GM13977 (cell line): ENCODE results near the gene GALNT16.

Experiments used
- DNase-seq: peaks from one replicate; pipeline ENCODE4 v3.0.0; 2012; ENCODE audit warnings: low spot score
- in situ Hi-C: fragments of 300-500 bp; cut with MboI; formaldehyde crosslinking; loops from one replicate; pipeline ENCODE4 v1.12.0; 2022; ENCODE audit warnings: low sequenced_read_pairs, low pct_unique_long_range_greater_than_20kb, mixed read lengths, inconsistent platforms; ENCODE audit not compliant: unreplicated experiment
- TF ChIP-seq, protein P1 (sequence below): IDR thresholded peaks from 2 replicates; pipeline ENCODE4 v1.5.1; 2012; ENCODE audit warnings: mild to moderate bottlenecking, control low read depth; ENCODE audit not compliant: insufficient read depth; ENCODE audit errors: extremely low read depth, missing control alignments

The GALNT16 gene

DNA sequence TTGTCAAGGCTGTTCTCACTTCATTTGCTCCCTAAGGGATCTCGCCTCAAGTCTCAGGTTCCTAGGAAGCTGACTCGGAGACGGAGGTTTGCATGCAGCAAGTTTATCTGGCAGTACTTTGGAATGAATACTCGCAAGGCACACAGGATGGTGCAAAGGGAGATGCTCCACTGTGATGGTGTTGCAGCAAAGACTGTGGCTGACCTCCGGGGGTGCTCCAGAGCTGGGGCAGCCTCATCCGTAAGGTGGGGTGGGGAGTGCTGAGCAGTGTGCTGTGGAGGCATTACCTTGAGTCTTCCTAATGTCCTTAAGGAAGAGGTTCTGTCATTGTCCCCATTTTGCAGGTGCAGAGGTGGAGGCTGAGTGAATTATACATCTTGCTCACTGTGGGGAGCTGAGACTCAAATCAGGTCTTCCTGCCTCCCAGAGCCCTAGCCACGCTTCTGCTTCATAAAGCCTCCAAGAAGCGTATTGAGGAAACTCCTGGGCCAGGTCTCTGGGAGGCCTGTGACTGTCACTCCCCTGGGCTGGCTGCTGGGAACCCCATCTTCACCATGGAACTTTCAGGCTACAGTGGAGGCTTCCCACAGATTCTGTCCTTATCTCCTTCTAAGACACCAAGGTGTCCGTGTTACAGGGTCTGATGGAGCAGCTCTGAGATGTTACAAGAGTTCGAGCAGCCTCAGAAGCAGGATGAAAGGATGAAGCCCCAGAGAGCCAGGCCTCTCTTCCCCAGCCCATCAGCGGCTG, 39.5 kb downstream of the GALNT16 start:
- peak; percentile 44 for DNase-seq
- TF ChIP-seq, protein P1, sequence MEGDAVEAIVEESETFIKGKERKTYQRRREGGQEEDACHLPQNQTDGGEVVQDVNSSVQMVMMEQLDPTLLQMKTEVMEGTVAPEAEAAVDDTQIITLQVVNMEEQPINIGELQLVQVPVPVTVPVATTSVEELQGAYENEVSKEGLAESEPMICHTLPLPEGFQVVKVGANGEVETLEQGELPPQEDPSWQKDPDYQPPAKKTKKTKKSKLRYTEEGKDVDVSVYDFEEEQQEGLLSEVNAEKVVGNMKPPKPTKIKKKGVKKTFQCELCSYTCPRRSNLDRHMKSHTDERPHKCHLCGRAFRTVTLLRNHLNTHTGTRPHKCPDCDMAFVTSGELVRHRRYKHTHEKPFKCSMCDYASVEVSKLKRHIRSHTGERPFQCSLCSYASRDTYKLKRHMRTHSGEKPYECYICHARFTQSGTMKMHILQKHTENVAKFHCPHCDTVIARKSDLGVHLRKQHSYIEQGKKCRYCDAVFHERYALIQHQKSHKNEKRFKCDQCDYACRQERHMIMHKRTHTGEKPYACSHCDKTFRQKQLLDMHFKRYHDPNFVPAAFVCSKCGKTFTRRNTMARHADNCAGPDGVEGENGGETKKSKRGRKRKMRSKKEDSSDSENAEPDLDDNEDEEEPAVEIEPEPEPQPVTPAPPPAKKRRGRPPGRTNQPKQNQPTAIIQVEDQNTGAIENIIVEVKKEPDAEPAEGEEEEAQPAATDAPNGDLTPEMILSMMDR = peak; percentile 48
- in situ Hi-C loops = no loop called here

DNA sequence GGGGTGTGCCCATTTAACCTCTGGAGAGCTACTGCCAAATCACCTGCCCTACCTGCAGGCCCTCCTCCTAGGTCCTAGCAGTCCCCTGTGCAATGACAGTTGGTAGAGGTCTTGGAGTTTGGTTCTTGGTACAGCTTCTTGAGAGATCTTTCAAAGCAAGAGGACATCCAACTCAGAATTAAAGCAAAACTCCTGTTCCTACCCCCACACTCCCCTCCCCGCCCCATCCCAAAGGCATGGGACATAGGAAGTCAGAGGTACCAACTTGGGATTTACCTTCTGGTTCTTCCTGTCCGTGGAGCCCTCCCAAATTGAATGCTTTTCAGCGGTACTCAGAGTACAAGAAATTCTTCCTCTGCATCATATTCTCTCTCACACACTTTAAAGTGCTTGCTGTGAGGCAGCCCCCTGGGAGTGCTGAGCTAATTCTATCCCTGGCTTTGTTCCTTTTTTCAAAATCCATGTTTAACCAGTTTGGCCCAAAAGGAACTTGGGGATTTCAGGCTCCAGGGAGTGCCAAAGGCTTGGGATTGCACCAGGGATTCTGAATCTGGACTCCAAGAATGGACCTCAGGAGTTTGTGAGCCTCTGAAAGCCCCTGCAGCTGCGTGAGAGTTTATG, 40.8 kb downstream of the GALNT16 start:
- TF ChIP-seq, protein P1 = no peak
- DNase-seq = no peak
- in situ Hi-C loops = no loop called here

DNA sequence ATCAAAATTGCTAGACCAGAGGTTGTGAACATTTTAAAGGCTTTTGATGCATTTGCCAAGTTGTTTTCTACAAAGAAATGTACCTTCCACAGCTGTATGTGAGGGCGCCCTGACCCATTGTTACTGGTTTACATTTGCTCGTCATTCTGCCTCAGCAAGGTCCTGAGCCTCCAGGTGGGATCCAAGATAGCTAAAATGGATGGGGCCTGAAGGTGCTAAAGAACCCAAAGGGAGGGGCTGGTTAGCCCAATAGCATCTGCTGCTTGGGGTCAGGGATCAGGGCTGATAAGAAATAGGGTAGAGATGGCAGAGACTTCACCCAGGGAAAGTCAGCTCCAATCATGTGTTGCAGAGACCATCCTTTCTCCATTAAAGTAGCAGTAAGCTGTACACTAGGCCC, 43.1 kb downstream of the GALNT16 start:
- in situ Hi-C loops = no loop called here
- no peak for DNase-seq
- TF ChIP-seq, protein P1 = no peak

DNA sequence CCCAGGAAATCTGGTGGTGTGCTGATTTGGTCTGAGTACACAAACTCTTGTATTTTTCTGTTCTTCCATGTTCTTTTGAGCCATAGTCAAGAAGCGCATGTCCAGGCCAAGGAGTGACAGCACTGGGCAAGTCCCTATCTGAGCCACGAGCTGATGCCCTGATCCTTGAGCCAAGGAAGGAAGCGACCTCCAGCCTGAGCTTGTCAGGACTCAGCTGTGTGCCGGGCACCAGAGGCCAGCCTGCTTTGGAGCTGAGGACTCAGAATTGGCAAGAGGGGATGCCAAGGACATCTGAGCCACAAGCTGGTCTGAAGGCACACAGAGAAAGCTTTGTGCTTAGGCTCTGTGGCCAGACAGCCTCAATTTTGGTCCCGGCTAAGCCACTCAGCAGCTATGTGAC, 52.6 kb downstream of the GALNT16 start:
- DNase-seq = no peak
- in situ Hi-C loops = no loop called here
- TF ChIP-seq, protein P1 = no peak

DNA sequence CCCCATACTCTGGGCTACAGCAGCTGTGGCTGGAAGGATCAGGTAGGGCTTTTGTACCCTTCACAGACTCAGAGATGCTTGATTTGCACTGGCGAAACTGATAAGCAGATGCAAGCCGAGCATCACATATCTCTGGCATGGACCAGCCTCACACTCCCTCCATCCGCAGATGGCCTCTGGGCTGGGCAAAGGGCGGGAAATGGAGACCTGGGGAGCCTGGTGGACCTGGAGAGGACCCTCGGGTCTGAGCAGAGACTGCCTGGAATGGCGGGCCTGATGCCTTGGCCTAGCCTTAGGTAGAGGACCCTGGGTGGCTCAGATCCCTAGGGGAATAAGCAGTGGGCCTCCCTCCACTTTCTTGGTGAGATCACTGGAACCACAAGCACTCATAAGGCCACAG, 53.2 kb downstream of the GALNT16 start:
- in situ Hi-C loops = no loop called here
- TF ChIP-seq, protein P1 = no peak
- no peak for DNase-seq

DNA sequence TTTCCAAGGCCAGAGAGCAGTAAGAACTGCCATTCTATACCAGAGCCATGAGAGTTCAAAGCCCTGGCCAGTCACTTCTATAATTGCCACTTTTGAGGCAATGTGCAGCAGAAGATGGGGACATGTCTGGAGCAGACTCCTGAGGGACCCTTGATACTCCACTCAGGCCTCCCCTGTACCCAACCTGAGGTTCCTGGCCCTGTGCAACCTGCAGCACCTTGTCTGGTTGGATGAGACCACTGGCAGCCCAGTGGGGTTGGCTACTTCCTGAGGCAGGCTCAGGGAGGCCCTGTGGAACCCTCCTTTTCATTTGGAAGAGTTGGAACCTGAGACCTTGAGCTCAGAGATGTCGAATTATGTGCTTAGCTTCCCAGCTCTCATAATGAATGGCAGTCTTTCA, 54.4 kb downstream of the GALNT16 start:
- in situ Hi-C loops = no loop called here
- TF ChIP-seq, protein P1 = no peak
- no peak for DNase-seq
